HUES64 (cell line): ENCODE measurements around the gene RET.

Source experiments
- H3K27ac ChIP-seq: 2 replicates; pipeline ENCODE4 v1.7.0; 2013; ENCODE audit warnings: low read depth, low read length, inconsistent platforms
- H3K27me3 ChIP-seq: 2 replicates; pipeline ENCODE4 v1.6.1; 2013; ENCODE audit warnings: mild to moderate bottlenecking, low read length; ENCODE audit not compliant: insufficient read depth
- H3K36me3 ChIP-seq: 2 replicates; pipeline ENCODE4 v1.6.1; 2013; ENCODE audit warnings: mild to moderate bottlenecking, low read length; ENCODE audit not compliant: insufficient read depth
- H3K4me1 ChIP-seq: 2 replicates; pipeline ENCODE4 v1.6.1; 2013; ENCODE audit warnings: mild to moderate bottlenecking, low read length, moderate library complexity; ENCODE audit not compliant: insufficient read depth
- H3K4me3 ChIP-seq: 2 replicates; pipeline ENCODE4 v1.5.1; 2013; ENCODE audit warnings: mild to moderate bottlenecking, low read length, moderate library complexity
- H3K9ac ChIP-seq: 2 replicates; pipeline ENCODE4 v1.6.1; 2013; ENCODE audit warnings: mild to moderate bottlenecking, low read depth, low read length
- H3K9me3 ChIP-seq: 2 replicates; pipeline ENCODE4 v1.6.1; 2013; ENCODE audit warnings: low read depth, low read length; ENCODE audit not compliant: insufficient read depth
- WGBS: fragments of 150-250, 120-280 bp; methylation state at CpG from one replicate; pipeline ENCODE4 v1.1.7; 2013; ENCODE audit warnings: missing lambda C conversion rate; 5-methylcytosine and 5-hydroxymethylcytosine counted together

Gene RET

DNA sequence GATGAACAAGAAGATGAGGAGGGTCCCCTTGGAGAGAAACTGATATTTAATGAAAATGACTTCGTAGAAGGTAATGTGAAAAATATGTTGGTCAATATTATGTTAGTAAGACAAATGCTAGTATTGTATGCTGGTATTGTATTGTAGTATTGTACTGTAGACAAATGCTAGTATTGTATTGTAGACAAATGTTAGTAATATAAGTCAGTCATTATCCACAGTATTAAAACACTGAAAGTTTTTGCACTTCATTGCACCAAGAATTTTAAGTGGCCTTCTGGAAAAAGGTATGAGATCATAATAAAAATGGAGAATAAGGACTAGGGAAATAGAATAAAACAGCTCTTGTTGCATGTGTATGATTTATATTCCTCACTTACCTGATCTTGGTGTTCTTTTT is 78.9 kb downstream of the RET start:
- Histone ChIP-seq H3K27ac (no peak overlapping the region), H3K9me3 (no peaks in the 10 kb centered on the region), H3K9ac (no peak overlapping the region), H3K27me3 (no peaks in the 10 kb centered on the region), H3K4me1 (peaks cover 8% of the 10 kb centered on the region; the same call in 1 of the 2 replicates), H3K4me3 (no peak overlapping the region), H3K36me3 (no peaks in the 10 kb centered on the region)
- 93% methylated on average over 1 of the region's 1 CpG for WGBS

DNA sequence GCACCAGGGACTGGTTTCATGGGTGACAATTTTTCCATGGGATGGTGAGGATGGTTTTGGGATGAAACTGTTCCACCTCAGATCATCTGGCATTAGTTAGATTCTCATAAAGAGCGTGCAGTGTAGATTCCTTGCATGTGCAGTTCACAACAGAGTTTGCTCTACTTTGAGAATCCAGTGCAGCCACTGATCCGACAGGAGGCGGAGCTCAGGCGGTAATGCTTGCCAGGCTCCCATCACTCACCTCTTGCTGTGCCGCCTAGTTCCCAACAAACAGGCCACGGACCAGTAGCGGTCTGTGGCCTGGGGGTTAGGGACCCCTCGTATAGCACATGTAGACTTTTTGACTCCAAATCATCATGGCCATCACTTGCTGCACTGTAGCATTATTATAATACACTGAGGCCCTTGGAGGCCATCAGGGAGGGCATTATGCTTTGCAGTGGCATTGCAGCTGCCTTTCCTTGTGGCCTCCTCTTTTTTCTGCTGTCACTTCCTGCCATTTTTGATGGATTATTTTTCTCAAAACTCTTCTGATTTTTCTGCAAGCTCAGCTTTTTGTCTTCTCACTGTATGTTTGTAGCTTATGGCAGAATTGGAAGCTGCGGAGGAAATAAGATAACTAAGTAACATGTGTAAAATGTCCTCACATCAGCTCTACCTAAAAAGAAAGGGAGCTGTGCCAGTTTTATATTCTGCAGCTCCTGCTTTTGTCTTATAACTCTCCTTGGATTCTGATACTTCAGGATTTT is 79.9 kb downstream of the RET start:
- WGBS, result 85% methylated on average over 8 of the region's 9 CpGs
- no peaks in the 10 kb centered on the region for H3K27me3 ChIP-seq
- H3K4me3 ChIP-seq, result no peak overlapping the region
- no peak overlapping the region for H3K9ac ChIP-seq
- H3K27ac ChIP-seq, result no peak overlapping the region
- H3K4me1 ChIP-seq, result peaks cover 6% of the 10 kb centered on the region; the same call in 1 of the 2 replicates
- H3K36me3 ChIP-seq, result no peaks in the 10 kb centered on the region
- H3K9me3 ChIP-seq, result no peaks in the 10 kb centered on the region

DNA sequence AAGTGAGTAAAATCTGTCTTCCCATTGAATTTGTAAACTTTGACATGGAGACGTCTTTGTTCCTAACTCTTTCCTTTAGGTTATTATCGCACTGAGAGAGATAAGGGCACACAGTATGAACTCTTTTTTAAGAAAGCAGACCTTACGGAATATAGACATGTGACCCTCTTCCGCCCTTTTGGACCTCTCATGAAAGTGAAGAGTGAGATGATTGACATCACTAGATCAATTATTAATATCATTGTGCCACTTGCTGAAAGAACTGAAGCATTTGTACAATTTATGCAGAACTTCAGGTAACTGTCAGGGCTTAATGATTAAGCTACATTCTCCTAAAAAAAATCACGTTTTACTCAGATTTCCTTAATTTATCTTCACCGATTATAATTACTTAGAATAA is 81.8 kb downstream of the RET start:
- Histone ChIP-seq H3K27ac (no peak overlapping the region), H3K36me3 (no peaks in the 10 kb centered on the region), H3K27me3 (no peaks in the 10 kb centered on the region), H3K4me3 (no peak overlapping the region), H3K9ac (no peak overlapping the region), H3K9me3 (no peaks in the 10 kb centered on the region), H3K4me1 (peaks cover 6% of the 10 kb centered on the region; the same call in 1 of the 2 replicates)
- 94% methylated on average over 5 of the region's 6 CpGs for WGBS

DNA sequence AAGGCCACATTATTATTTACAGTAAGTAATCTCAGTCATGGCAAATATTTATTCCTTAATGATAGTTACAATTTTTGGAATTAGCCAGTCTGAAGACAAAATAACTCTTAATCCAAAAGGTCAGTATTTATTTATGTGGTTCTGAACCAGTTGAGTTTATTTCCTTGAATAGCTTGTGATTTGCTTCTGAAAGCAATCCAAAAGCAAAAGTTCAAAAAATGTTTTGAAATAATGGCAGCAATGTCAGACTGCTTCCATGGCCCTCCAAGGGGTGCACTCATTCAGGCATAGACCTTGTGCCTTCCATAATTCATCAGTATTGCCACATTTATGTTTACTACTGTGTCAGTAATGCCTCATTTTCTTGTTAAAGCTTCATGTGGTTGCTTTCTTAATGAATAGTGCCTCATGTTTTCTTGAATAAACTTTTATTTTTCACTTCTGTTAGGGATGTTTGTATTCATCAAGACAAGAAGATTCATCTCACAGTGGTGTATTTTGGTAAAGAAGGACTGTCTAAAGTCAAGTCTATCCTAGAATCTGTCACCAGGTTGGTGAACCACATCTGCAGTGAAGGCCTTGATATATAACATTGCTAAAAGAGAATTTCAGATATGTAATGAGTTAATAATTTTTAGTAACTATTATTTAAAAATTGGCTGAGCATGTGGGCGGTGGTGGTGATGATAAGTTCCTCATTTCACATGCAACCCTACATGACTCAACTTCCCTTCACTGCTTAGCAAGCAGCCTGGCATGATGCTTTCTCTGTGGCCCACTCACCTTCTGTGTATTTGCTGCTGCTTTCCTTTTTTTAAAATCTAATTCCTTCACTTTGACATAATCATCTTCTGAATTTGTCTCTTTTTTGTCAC is 83.4 kb downstream of the RET start:
- peaks cover 2% of the 10 kb centered on the region; the same call in 1 of the 2 replicates for H3K4me1 ChIP-seq
- no peak overlapping the region for H3K9ac ChIP-seq
- H3K4me3 ChIP-seq, result no peak overlapping the region
- H3K9me3 ChIP-seq, result no peaks in the 10 kb centered on the region
- no peak overlapping the region for H3K27ac ChIP-seq
- no peaks in the 10 kb centered on the region for H3K27me3 ChIP-seq
- no peaks in the 10 kb centered on the region for H3K36me3 ChIP-seq
- WGBS, result 100% methylated on average over 1 of the region's 1 CpG

DNA sequence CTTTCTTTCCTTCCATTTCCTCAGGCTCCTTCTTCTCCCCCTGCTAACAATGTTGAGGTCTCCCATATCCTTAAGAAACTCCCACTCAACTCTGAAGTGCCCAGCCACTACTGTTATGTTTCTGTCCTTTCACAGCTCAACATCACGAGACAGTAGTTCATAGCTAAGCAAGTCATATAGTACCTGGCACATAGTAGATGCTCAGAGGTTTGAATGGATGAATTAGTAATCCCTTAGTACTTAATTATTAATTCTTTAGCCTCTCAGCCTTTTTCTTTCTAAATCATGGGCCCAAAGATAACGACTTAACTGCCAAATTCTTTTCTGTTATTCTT is 84.0 kb downstream of the RET start:
- Histone ChIP-seq H3K27ac (no peak overlapping the region), H3K9me3 (no peaks in the 10 kb centered on the region), H3K36me3 (no peaks in the 10 kb centered on the region), H3K4me3 (no peak overlapping the region), H3K27me3 (no peaks in the 10 kb centered on the region), H3K4me1 (no peaks in the 10 kb centered on the region), H3K9ac (no peak overlapping the region)
- WGBS, result 92% methylated on average over 2 of the region's 2 CpGs

DNA sequence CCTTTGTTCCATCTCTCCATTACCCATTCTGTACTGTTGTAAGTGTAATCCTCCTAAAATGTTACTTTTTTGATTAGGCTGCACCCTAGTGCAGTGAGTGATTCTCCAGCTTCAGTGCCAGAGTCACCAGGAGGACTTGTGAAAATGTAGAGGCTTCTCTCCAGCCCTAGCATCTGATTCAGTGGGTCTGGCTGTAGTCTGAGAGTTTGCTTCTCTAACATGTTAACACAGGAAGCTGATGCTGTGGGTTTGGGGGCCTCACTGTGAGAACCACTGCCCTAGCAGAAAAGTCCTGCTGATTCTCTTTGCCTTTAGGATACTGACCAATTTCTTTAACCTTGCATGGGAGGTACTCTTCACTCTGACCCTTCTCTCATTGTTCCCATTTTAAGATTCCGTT is 85.7 kb downstream of the RET start:
- Histone ChIP-seq H3K4me3 (no peak overlapping the region), H3K9me3 (no peaks in the 10 kb centered on the region), H3K36me3 (no peaks in the 10 kb centered on the region), H3K27me3 (no peaks in the 10 kb centered on the region), H3K4me1 (no peaks in the 10 kb centered on the region), H3K9ac (no peak overlapping the region), H3K27ac (no peak overlapping the region)
- 96% methylated on average over 1 of the region's 1 CpG for WGBS

DNA sequence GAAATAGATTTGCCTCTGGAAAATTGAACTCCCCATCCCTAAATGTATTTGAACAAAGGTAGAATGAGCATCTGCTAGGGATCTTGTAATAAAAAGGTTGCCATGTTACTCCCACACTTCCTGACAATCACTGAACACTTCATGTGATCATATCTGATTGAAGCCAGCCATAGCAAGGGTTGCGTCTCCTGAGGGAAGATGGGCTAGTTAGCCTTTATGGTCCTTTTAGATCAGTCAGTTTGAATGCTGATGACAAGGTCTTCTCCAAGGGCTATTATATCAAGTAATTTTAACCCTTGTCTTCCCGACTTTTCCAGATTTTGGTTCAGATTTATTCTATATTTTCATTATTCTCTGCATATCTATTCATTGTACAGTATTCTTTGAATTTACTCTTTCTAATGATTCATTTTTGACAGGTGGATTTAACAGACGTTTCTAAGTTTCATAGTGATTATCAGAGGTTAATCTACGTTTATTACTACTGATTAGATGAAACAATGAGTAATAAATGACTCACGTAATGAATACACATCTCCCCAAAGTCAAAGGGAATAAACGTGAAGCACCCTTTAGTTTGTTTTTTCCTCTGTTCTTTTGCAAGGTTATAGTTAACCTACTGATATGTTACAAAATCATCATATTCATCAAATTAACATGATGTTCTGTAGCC is 89.5 kb downstream of the RET start:
- Histone ChIP-seq H3K27ac (no peak overlapping the region), H3K36me3 (no peaks in the 10 kb centered on the region), H3K27me3 (no peaks in the 10 kb centered on the region), H3K9me3 (no peaks in the 10 kb centered on the region), H3K4me3 (no peak overlapping the region), H3K9ac (no peak overlapping the region), H3K4me1 (no peaks in the 10 kb centered on the region)
- WGBS, result 100% methylated on average over 2 of the region's 6 CpGs

DNA sequence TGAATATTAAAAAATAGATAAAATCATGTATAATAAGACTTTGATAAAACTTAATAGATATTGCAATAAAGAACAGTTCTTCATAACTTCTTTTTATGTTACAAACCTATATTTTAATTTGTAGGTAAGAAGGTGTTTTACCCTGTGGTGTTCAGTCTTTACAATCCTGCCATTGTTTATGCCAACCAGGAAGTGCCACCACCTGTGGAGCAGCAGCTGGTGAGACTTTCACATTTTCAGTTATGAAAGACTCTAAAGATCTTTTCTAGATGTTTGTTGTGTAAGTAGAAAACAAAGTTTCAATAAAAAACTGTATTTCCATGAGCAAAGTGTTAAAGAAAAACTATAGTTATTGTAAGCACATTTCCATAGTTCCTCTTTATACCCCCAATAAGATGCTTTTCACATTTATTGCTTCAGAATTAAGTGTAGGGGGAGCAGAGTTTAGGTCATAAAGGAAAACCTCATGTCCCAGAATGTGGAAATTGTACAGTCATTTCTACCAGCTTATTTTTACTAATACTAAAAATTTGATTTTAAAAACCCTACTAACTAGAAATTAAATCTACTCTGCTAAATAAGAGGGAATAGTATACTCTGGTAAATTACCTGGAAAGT is 90.1 kb downstream of the RET start:
- Histone ChIP-seq H3K27ac (no peak overlapping the region), H3K4me3 (no peak overlapping the region), H3K4me1 (peaks cover 6% of the 10 kb centered on the region; the same call in 1 of the 2 replicates), H3K9me3 (no peaks in the 10 kb centered on the region), H3K36me3 (no peaks in the 10 kb centered on the region), H3K27me3 (no peaks in the 10 kb centered on the region), H3K9ac (no peak overlapping the region)

DNA sequence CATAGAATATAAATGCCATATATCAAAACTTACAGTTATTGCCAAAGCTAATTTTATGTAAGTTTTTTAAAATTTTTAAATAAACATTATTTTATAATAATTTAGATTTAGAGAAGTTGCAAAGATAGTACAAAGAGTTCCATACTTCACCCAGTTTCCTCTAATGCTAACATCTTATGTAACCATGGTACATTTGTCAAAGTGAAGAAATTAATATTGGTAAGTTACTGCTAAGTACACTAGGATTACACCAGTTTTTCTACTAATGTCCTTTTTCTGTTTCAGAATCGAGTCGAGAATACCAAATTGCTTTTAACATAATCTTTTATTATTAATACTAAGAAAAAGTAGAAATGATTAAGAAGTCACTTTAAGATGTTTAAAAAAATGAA is 90.6 kb downstream of the RET start:
- H3K4me1 ChIP-seq, result peaks cover 7% of the 10 kb centered on the region; the same call in 1 of the 2 replicates
- no peaks in the 10 kb centered on the region for H3K9me3 ChIP-seq
- no peaks in the 10 kb centered on the region for H3K36me3 ChIP-seq

DNA sequence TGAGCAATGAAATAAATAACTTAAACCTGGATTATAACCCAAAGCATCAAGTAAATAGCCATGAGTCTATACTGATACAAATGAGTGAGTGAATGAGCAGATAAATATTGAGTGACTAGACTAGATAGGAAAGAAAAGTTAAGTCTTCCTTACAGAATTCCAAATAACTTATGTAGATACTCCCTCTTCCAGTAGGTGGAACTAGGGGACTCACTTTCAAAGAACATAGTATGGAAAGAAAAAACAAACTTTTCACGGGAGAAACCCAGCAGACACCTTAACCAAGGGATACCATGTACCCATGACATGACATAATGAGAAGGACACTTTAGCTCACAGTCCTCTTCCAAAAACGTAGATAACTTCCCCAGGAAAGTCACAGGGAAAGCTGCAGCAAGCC is 93.6 kb downstream of the RET start:
- H3K4me3 ChIP-seq, result no peak overlapping the region
- H3K9me3 ChIP-seq, result no peaks in the 10 kb centered on the region
- 79% methylated on average over 2 of the region's 2 CpGs for WGBS
- H3K27me3 ChIP-seq, result no peaks in the 10 kb centered on the region
- H3K27ac ChIP-seq, result no peak overlapping the region
- H3K9ac ChIP-seq, result no peak overlapping the region
- H3K4me1 ChIP-seq, result peaks cover 7% of the 10 kb centered on the region; the same call in 1 of the 2 replicates
- no peaks in the 10 kb centered on the region; the same call in 1 of the 2 replicates for H3K36me3 ChIP-seq

More for the DNA sequence above, 90.6 kb downstream of the RET start:
- Histone ChIP-seq H3K4me3 (no peak overlapping the region), H3K9ac (no peak overlapping the region), H3K27ac (no peak overlapping the region), H3K27me3 (no peaks in the 10 kb centered on the region)
- no CpG with 5 or more reads among the region's 2 CpGs for WGBS

DNA sequence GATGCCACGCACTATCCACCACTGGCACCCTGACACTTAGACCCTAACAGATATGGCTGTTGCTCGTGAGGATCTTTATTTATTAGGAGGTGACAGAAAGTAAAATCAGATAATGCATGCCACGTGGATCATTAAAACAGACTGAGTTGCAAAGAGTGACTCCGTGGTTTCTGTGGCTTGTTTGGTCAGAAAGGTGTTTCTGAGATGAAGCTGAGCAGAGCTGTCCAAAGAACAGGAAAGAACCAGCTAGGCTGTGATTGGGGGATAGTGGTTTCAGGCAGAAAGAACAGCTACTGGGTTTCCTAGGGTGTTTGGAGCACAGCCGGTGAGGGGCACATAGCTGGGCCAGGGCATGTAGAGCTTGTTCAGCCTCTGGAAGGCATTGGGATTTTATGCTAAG is 95.8 kb downstream of the RET start:
- Histone ChIP-seq H3K36me3 (peaks cover 2% of the 10 kb centered on the region), H3K4me1 (peaks cover 7% of the 10 kb centered on the region; the same call in 1 of the 2 replicates), H3K27ac (no peak overlapping the region), H3K27me3 (no peaks in the 10 kb centered on the region), H3K9ac (no peak overlapping the region), H3K9me3 (no peaks in the 10 kb centered on the region), H3K4me3 (no peak overlapping the region)
- WGBS, result 96% methylated on average over 5 of the region's 5 CpGs
